HepG2 (cell line): Measurements from ENCODE around the gene SRSF2. TPM values are rescaled to one million over a fixed set of nuclear protein-coding genes. Genes with fewer than 3 reads are reported as not detected.
A peak's percentile ranks its signal among the peaks of the same experiment; 100 is the strongest.

Experiments used
- AFF4 ChIP-seq: sonication (generic); formaldehyde crosslinking; IDR thresholded peaks from 2 replicates; pipeline ENCODE4 v1.4.0; 2020; ENCODE audit warnings: missing genetic modification reagents
- BORCS8-MEF2B ChIP-seq: sonication (generic); formaldehyde crosslinking; IDR thresholded peaks from 2 replicates; pipeline ENCODE4 v1.8.0; 2022; ENCODE audit warnings: mild to moderate bottlenecking, missing genetic modification reagents
- CENPBD1 ChIP-seq: sonication (generic); formaldehyde crosslinking; IDR thresholded peaks from 2 replicates; pipeline ENCODE4 v1.8.0; 2022; ENCODE audit warnings: missing genetic modification reagents, low read depth, mild to moderate bottlenecking, borderline replicate concordance
- MLXIP ChIP-seq: sonication (generic); formaldehyde crosslinking; IDR thresholded peaks from 2 replicates; pipeline ENCODE4 v1.9.0; 2021; ENCODE audit warnings: missing genetic modification reagents, borderline replicate concordance
- RARG ChIP-seq: sonication (generic); formaldehyde crosslinking; IDR thresholded peaks from 2 replicates; pipeline ENCODE4 v1.4.0; 2020; ENCODE audit warnings: low read depth, mild to moderate bottlenecking, missing genetic modification reagents
- RERE ChIP-seq: IDR thresholded peaks from 2 replicates; pipeline ENCODE4 v1.6.1; 2016; ENCODE audit warnings: low read depth, missing genetic modification reagents, missing compliant biosample characterization
- REST ChIP-seq, 2 experiments: IDR thresholded peaks; 2 replicates each; pipeline ENCODE4 v1.6.1; 2011 to 2012; ENCODE audit warnings: low read length in 2 of 2, borderline replicate concordance in 1 of 2, low read depth in 1 of 2, mild to moderate bottlenecking in 1 of 2, moderate library complexity in 1 of 2
- SMYD3 ChIP-seq: sonication (generic); formaldehyde crosslinking; IDR thresholded peaks from 2 replicates; pipeline ENCODE4 v1.8.1; 2023; ENCODE audit warnings: mild to moderate bottlenecking, missing genetic modification reagents
- ZNF382 ChIP-seq: sonication (generic); formaldehyde crosslinking; IDR thresholded peaks from 2 replicates; pipeline ENCODE4 v1.5.0; 2020; ENCODE audit warnings: missing genetic modification reagents, mild to moderate bottlenecking, borderline replicate concordance
- ZNF777 ChIP-seq: sonication (generic); formaldehyde crosslinking; IDR thresholded peaks from 2 replicates; pipeline ENCODE4 v1.4.0; 2020; ENCODE audit warnings: missing genetic modification reagents
- polyA plus RNA-seq, 8 experiments: library from polyadenylated mRNA; depleted of rRNA in 3 of 8; stranded (reverse) in 7 of 8; unstranded in 1 of 8; fragments of >200 nt; fragmentation: Illumina TruSeq in 4 of 8; extraction: Trizol in 4 of 8; gene quantifications; 2 replicates each; pipeline versions ENCODE4 v1.2.1 to v1.2.3, GENCODE V29; 2011 to 2016; ENCODE audit warnings: low read depth in 4 of 8, missing spikeins in 1 of 8, mixed read lengths in 1 of 8; ENCODE audit not compliant: insufficient read depth in 1 of 8
- total RNA-seq, 5 experiments: library from RNA; depleted of rRNA; stranded (reverse); fragments of >200 nt; fragmentation: Illumina TruSeq; extraction: Trizol; gene quantifications; 2 replicates each; pipeline ENCODE4 v1.2.3, GENCODE V29; 2016; ENCODE audit warnings: low read depth in 1 of 5

Gene SRSF2
- total and polyA plus RNA-seq, 2 of the 13 experiments (the other 11 are each of a cell fraction or from before 2014, with no cell fraction given), result 306 to 319 TPM

- TF ChIP-seq AFF4, result no peak
- no peak for TF ChIP-seq ZNF382 (CRISPR knock-in tag)
- TF ChIP-seq ZNF777, result peak; percentile 64
- TF ChIP-seq RERE (CRISPR knock-in tag), result no peak; the same call in 1 of the 2 replicates
- no peak for TF ChIP-seq MLXIP
- no peak for TF ChIP-seq REST (IDR thresholded peaks at IDR 0.05; ENCODE audit: borderline replicate concordance in 1 of 2, low read depth in 1 of 2, low read length in 2 of 2)
- TF ChIP-seq BORCS8-MEF2B (CRISPR knock-in tag), result no peak
- TF ChIP-seq RARG (CRISPR knock-in tag), result 0 out of 2 replicates have a peak, but pooled peaks have one; percentile 39
- TF ChIP-seq CENPBD1 (CRISPR knock-in tag), result no peak
- no peak for TF ChIP-seq SMYD3 (CRISPR knock-in tag)
These were observed 36.3 kb downstream of the SRSF2 start (continued) for GRCh38 chr17:76700617-76701470.
